GM21723 (cell line): ENCODE data around the gene NAV2.
"Not testable (repeated sequence)": the region's sequence is repeated elsewhere in the genome, so short reads cannot be mapped to it uniquely, and the experiment has no call there.

Experiments
- ATAC-seq: cut with Tn5 transposase; IDR thresholded peaks from one replicate; pipeline ENCODE4 v1.9.1; 2021; ENCODE audit warnings: mild to moderate bottlenecking, moderate library complexity; ENCODE audit not compliant: unreplicated experiment

NAV2 gene

GRCh38 chr11:19917069-19917468 is 204.4 kb downstream of the NAV2 start:
- ATAC-seq = no peak

- no peak for ATAC-seq
Observed at GRCh38 chr11:19918302-19919049, 205.8 kb downstream of the NAV2 start.

GRCh38 chr11:19919050-19919561 is 206.5 kb downstream of the NAV2 start:
- ATAC-seq = no peak

GRCh38 chr11:19920982-19921381 is 208.3 kb downstream of the NAV2 start:
- ATAC-seq = no peak

GRCh38 chr11:19921976-19922688 is 209.5 kb downstream of the NAV2 start:
- no peak for ATAC-seq

GRCh38 chr11:19922689-19923035 is 210.0 kb downstream of the NAV2 start:
- no peak for ATAC-seq

GRCh38 chr11:19923626-19924025 is 211.0 kb downstream of the NAV2 start:
- no peak for ATAC-seq

GRCh38 chr11:19924311-19924710 is 211.7 kb downstream of the NAV2 start:
- ATAC-seq = no peak

- ATAC-seq = no peak
Observed at GRCh38 chr11:19924716-19925115, 212.1 kb downstream of the NAV2 start.

- ATAC-seq = not testable (repeated sequence)
Observed at GRCh38 chr11:19927403-19927802, 214.8 kb downstream of the NAV2 start.

- ATAC-seq = no peak
Observed at GRCh38 chr11:19929147-19929546, 216.5 kb downstream of the NAV2 start.

GRCh38 chr11:19929655-19930054 is 217.0 kb downstream of the NAV2 start:
- ATAC-seq = no peak

- no peak for ATAC-seq
Observed at GRCh38 chr11:19931141-19931770, 218.6 kb downstream of the NAV2 start.

- ATAC-seq = no peak
Observed at GRCh38 chr11:19931771-19932369, 219.2 kb downstream of the NAV2 start.

- no peak for ATAC-seq
Observed at GRCh38 chr11:19933132-19933735, 220.6 kb downstream of the NAV2 start.

GRCh38 chr11:19933801-19934488 is 221.3 kb downstream of the NAV2 start:
- ATAC-seq = no peak

- no peak for ATAC-seq
Observed at GRCh38 chr11:19934828-19935259, 222.2 kb downstream of the NAV2 start.

- no peak for ATAC-seq
Observed at GRCh38 chr11:19935507-19935906, 222.9 kb downstream of the NAV2 start.

- no peak for ATAC-seq
Observed at GRCh38 chr11:19936461-19936860, 223.8 kb downstream of the NAV2 start.

- peak; percentile 67 for ATAC-seq
Observed at GRCh38 chr11:19938169-19938856, 225.7 kb downstream of the NAV2 start.
